Stimulated activated CD4-positive, alpha-beta T cell treated with anti-CD3 and anti-CD28 coated beads, TNF-alpha, amount 100 ng/mL, for 24 hours (primary cell): ENCODE results near the gene NFE2L1.
"Not testable (repeated sequence)": the region's sequence is repeated elsewhere in the genome, so short reads cannot be mapped to it uniquely, and the experiment has no call there.

Source experiments
- DNase-seq, 3 experiments: peaks; one replicate each; pipeline ENCODE4 v3.0.0-alpha.2; 2020; ENCODE audit warnings: low read depth in 3 of 3

The NFE2L1 gene, protein sequence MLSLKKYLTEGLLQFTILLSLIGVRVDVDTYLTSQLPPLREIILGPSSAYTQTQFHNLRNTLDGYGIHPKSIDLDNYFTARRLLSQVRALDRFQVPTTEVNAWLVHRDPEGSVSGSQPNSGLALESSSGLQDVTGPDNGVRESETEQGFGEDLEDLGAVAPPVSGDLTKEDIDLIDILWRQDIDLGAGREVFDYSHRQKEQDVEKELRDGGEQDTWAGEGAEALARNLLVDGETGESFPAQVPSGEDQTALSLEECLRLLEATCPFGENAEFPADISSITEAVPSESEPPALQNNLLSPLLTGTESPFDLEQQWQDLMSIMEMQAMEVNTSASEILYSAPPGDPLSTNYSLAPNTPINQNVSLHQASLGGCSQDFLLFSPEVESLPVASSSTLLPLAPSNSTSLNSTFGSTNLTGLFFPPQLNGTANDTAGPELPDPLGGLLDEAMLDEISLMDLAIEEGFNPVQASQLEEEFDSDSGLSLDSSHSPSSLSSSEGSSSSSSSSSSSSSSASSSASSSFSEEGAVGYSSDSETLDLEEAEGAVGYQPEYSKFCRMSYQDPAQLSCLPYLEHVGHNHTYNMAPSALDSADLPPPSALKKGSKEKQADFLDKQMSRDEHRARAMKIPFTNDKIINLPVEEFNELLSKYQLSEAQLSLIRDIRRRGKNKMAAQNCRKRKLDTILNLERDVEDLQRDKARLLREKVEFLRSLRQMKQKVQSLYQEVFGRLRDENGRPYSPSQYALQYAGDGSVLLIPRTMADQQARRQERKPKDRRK

DNA sequence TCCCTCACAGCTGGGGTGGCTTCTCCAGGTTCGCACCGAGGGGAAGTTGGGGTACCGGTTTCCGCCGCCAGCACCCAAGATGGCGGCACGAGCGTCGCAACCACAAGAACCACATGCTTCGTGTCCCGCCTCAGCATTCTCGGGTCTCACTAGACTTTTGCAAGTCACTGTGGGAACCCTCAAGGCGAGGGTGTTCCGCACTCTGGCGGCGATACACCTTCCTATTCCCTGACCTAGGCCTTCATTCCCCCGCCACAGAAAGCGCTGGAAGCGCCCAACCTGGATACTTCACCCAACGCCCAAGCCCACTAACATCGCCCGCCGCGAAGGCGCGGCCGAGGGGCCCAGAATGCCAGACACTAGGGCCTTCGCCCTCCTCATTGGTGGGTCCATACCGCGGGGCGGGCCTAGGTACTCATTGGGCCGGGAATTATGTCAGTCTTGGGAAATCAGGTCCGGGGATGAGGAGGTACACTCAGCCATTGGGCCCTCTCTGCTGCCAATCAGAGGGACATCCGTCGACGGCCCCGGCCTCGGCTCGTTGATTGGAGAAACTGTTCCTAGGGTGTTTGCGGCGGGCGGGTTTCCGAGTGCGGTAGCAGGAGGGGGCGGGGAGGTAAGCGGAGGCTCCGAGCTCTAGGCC lies at the start of gene NFE2L1:
TSS of gene NFE2L1 (plus strand) at position 619 of the 643 bp plus-strand sequence. CDS start 2,760 bp downstream, outside the sequence.
- peak; percentile 94 to 98 (median 97) for DNase-seq

DNA sequence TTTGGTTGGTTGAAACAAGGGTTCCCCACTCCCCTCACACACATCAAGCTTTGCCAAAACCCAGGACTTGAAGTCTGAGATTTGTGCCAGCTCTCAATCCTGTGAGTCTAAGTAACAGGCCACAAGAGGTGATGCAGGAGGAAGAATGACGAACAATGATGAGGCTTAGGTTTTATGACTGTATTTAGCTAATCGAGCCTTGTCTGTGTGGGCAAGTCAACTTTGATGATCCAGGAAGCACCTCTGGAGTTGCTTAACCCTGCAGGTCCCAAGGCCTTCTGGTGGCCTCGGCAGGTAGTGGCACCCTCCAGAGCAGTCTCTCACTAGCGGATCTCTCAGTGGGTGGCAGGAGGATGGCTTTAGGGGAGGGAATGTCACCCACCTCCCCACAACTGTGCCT lies 48.6 kb upstream of the NFE2L1 start:
- no peak for DNase-seq

DNA sequence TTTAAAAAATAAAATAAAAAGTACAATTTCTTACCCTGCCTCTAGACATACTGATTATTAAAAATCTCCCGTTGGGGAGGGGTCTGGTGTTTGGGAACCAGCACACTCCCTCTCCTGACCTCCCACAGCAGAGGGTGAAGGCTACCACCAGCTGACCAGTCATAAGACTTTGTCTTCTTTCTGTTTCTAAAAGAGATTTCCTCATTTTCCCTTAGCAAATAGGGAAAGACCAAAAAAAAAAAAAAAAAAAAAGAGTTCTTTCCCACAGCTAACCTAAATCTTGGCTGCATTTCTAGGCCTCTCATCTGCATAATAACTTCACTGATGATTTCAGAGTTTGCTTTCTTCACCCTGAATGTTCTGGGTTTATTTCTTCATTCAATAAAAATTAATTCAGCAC lies 47.0 kb upstream of the NFE2L1 start:
- no peak for DNase-seq

DNA sequence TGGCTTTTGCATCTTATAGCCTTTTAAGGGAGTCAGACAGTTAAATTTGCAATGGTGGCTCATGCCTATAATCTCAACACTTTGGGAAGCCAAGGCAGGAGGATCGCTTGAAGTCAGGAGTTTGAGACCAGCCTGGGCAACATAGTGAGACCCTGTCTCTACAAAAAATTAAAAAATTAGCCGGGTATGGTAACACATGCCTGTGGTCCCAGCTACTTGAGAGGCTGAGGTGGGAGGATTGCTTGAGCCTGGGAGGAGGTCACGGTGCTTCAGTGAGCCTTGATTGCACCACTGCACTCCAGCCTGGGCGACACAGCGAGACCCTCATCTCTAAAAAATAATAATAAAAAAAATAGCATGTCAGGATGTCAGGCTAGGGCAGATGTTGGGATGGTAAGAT lies 46.5 kb upstream of the NFE2L1 start:
- not testable (repeated sequence) for DNase-seq

DNA sequence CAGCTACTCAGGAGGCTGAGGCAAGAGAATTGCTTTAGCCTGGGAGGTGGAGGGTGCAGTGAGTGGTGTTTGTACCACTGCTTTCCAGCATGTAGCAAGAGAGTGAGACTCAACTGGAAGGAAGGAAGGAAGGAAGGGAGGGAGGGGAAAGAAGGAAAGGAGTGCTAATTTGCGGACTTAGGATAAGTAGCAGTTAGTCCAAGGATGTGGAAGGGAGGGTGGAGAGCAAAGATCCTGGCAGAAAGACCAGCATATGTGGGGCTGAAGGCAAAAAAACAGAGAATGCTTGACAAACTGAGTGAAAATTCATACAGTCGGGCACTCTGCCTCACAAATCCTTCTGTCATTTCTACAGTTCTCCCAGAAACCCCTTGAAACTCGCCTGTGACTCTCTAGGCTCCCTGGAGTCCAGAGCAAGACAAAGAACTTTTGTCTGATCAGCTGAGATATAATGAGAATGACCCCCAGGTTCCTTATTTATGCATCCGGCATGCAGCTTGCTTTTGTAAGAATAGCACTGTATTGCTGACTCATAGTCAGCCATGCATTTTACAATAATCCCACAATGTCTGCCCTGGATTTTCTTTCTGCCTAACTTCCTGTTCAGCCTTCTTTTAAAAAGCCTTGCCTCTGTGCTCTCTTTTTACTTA lies 45.8 kb upstream of the NFE2L1 start:
- DNase-seq: no peak

DNA sequence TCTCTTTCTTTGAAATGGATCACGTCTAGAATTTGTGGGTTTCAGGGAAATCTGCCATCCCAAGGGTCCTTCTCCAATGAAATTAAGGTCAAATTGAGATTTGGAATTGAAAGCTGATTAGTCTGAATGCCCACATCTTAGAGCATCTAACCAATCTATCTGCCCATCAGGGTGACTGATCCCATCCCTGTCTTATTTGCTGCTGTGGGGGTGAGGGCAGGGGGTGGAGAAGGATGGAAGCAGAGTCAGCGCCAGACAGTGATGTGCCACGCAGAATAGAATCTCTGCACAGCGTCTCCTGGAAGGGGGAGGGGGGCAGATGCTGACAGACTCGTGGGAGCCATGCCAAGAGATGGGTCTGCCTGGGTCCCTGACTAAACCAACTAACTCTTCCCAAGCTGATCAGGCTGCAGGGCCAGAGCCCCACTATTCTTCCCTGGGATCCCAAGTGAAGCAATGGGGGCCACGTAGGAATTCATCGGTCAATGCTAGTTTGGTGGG lies 45.2 kb upstream of the NFE2L1 start:
- no peak for DNase-seq

DNA sequence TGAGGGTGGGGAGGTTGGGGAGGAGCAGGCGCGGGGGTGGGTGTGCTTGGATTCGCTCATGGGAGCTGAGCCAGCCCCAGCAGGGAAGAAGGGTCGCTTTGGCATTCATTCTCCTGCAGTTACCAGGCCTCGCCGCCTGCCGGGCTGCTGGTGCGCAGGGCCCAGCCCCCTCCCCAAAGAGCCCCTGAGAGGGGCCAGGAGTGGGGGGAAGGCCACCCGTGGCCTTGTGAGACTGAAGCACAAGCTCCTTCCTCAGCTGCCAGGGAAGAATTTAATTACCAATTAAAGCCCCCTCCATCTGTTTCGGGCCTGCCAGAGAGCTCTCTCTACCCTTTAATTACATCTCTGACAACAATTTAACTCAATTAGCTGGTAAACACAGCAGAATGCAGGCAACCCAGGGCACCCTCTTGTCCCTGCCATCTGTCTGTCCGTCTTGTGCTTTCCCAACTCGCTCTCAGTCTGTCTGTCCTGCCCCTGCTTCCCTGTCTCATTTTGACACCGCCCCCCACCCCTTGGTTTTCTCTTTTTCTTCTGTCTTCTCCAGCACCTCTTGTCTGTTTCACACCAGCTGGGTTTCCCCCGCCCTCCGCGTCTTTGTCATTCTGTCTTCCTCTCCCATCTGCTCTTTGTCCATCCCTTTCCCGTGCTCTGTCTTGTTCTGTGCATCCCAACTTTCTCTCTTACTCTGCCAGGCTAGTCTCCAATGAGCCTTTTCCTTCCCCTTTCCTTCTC lies 44.6 kb upstream of the NFE2L1 start:
- DNase-seq: no peak

DNA sequence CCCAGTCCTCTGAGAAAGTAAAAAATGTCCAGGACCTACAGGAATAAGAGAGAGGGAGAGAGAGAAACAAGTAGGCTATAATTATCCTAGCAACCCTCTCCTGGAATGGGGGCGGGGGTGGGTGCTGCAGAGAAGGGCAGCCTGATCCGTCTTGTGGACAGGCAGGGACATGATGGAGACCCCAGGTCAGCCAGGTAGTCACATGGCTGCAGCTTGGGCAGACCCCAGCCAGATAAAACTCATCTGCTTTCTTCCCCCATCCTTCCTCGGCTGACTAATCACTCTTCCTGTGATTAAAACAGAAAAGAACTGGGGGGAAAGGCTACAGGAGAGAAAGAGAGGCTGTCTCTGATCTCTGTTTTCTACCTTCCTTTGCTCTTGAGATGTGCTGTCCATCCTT lies 43.2 kb upstream of the NFE2L1 start:
- DNase-seq: no peak

DNA sequence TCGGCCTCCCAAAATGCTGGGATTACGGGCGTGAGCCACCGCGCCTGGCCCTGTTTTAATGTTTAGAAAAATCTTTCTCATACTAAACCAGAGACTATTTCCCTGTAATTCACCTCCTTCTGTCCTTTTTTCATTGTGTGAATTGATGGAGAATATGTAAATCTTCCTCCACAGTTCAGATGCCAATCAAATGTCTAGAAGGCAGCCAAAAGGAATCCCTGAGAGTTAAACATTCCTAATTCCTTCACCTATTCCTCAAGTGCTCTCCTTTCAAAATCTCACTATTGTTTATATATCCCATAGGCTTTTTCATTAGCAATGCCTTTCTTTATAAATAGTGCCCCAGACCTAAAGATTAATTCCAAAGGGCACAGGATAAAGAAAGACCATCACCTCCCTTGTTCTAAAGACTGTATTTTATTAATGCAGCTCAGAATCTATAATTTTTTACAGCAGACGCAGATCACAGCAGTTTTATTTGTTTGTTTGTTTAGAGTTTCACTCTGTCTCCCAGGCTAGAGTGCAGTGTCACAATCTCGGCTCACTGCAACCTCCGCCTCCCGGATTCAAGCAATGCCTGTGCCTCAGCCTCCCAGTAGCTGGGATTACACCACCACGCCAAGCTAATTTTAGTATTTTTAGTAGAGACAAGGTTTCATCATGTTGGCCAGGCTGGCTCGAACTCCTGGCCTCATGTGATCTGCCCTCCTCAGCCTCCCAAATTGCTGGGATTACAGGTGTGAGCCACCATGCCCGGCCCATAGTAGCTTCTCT lies 41.0 kb upstream of the NFE2L1 start:
- no peak for DNase-seq

DNA sequence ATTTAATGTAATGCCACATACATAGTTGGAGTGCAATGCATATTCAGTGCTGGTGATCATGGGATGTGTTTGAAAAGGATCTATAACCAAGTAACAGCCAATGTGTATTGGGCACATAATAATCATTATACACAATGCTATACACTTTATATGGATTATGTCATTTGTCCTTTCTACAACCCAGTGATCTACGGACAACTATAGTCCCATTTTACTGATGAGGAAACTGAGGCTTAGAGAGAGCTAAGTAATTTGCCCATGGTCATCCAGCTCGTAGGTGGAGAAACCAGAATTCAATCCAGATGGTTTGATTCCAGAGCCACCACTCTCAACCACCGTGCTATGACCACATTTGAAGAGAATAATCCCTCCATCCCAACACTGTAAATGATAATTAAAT lies 38.0 kb upstream of the NFE2L1 start:
- no peak for DNase-seq

DNA sequence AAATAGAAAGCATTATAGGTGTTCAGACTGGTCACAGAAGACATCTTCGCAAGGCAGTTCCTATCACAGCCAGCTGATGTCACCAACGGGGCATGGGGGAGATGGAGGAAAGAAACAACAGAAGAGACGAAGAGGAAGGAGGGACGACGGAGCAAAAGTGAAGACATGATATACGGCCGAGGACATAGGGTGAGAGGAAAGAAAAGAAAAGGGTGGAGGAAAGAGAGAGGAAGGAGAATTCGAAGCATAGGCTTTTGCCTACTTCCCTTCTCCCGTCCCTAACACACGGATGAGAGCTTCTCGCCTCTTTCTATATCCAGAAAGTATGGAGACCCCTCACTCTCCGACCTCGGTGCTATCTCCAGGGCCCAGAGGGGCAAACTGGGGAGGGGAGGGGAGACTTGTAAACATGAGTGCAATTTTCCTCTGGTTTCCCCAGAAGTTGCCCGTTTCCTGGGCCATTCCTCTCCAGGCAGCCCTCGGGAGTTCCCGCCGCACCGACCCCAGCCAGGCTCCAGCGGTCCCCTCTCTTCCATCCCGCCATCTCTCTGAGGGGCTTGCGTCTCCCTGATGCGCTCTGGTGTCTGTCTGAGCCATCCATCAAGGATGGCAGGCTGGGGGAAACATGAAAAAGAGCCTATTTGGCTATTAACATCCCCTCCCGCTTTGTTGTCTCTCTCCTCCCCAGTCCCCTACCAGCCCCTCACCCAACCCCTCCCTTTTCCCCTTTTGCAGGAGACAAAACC lies 36.6 kb upstream of the NFE2L1 start:
- DNase-seq: peak in 1 of 3 experiments; percentile 21

DNA sequence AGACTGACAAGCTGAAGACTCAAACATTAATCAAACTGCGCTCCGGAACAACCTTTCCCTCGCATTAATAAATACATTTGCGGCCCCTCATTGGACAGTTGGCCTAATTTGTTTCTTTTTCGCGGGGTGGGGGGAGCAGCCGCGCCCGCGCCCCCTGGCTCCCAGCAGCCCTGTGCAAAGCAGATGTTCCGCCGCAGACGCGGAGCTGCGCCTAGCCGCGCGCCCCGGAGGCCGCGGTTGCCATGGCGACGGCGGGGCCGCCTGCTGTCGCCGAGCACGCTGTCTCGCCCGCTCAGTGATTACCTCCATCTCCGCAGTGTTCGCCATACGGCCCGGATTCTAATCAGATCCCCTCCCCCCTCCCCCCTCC lies 36.0 kb upstream of the NFE2L1 start:
- peak in 2 of 3 experiments; percentile 27 to 60 for DNase-seq

DNA sequence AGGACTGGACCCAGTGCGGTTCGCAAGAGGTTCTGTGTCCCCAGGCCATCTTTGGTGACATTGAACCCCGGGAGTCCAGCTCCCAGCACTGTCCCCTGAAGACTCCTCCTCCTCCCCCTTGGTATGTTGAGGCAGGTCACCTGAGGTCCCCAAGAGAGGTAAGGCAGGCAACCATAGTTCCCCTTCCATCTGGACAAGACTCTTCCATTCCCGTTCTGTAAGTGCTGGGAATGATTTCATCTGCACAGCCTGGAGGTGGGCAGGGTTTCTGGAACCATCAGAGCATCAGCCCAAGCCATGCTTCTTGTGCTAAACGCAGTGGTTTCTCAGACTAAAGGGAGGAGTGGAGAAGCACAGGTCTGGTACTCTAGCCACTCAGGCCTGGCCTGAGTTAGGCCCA lies 35.5 kb upstream of the NFE2L1 start:
- DNase-seq: no peak

DNA sequence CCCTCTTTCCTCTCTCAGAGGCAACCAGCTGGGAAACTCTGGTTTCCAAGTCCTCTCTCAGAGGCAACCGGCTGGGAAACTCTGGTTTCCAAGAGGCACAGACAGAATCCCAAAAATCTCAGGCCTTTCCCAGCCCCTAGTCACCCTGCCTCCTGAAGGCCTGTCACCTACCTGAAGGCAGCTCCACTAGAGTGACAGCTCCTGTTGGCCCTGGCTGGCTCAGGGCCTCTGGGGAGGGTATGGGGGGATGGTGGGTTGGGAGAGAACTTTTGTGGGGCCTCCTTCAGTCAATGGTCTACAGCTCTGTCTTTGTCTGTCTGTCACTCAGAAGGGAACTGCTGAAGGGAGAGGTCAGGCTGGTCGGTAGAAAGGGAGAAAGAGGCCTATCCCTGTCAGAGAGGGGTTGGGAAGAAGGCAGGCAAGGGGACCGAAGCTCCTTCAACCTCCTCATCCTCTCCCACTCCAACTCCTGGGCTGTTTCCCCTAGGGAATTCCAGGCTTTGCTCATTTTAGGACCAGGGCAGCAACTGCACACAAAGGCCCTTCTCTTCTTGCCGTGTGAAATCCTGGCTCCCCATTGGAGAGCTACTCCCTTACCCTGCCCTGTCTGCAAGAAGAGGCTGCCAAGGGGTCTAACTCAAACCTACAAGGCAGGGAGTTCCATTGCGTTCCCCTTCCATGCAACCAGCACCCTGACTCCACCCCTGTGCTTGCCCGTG lies 34.1 kb upstream of the NFE2L1 start:
- no peak for DNase-seq

DNA sequence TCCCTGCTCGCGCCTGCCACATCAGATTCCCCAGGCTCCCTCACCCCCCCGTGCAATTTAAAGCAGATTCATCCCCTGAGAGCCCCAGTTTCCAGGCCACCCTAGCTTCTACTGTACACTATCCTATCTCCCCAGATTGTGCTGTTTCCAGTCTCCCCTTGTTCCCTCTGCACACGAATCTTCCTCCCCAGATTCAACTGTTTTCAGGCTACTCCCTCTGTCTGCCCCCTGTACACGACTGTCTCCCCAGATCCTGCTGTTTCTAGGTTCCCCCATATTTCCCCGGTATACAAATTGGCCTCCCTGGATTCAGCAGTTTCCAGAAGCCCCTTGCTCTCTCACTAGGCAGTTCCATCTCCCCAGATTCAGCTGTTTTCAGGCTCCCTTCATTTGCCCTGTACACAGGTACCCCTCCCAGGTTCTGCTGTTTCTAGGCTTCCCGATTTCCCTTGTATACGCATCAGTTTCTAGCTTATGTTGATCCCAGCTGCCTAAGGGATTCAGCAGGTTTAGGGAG lies 33.5 kb upstream of the NFE2L1 start:
- no peak for DNase-seq

DNA sequence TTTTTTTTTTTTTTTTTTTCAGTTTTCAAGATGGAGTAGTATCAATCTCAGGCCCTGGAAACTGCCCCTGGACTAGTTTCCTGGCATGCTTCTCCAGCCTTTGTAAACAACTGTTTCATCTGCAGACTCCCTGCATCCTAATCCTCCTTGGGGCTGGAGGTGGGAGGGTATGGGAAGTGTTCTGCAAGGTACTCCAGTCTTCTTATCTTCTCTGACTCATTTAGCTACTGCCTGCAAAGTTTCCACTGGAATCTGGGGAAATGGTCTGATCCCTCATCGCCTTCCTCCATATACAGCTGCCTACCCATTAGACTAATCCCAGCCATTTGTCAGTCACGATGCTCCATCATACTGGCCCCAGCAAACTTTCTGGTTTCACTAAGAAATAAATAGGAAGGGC lies 32.0 kb upstream of the NFE2L1 start:
- no peak for DNase-seq

DNA sequence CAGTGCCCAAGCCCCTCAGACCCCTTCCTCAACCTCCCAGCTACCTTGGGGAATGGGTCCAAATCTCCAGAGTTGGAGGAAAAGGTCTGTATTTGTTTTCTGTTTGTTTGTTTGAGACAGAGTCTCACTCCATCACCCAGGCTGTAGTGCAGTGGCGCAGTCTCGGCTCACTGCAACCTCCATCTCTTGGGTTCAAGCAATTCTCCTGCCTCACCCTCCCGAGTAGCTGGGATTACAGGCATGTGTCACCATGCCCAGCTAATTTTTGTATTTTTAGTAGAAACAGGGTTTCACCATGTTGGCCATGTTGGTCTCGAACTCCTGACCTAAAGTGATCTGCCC lies 30.4 kb upstream of the NFE2L1 start:
- not testable (repeated sequence) for DNase-seq

DNA sequence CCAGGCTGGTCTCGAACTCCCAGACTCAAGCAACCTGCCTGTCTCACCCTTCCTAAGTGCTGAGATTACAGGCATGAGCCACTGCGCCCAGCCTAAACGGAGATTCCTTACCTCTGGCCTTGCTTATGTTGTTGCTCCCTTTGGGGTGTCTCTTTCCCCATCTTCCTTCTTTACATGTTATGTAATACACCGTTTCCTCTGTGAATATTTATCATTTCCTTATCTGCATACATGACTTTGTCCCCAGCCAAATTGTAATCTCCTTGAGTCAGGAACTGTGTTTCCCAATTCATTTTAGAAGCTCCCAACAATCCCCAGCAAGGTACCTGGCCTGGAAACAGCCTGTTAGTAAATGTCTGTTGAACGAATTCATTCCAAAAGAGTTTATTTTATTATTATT lies 26.2 kb upstream of the NFE2L1 start:
- no peak for DNase-seq

DNA sequence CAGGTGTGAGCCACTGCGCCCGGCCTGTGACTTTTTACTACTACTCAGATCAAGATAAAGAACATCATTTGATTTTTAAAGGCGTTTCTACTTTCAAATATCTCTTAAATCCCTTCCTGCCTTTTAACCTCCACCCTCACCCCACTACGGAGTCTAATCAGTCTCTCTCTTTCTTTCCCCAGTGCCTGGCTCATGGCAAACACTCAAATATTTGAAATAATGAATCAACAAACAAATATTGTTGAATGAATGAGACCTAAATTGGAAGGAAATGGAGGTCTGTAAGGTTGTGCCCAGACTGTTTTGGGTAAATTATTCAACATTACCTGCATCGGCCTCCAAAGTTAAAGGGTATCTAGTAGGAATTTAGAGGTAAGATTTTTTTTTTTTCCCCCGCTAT lies 25.3 kb upstream of the NFE2L1 start:
- DNase-seq: no peak
